Gastrocnemius medialis (tissue), 4 donors: ENCODE data around the gene CTDSPL. TPM values are rescaled to one million over a fixed set of nuclear protein-coding genes. Genes with fewer than 3 reads are reported as not detected.

ENCODE experiments used
- ATAC-seq, 2 donors: fragments of 150-250 bp; one replicate each; pipeline ENCODE4 v1.9.1; 2016
- DNase-seq, 2 donors: peaks; one replicate each; pipeline ENCODE4 v3.0.0-alpha.2; 2019
- H3K27ac ChIP-seq, 4 donors: fragments of 200-600 bp; sonication (generic); 1 replicate in 1 of 4; 2 replicates in 3 of 4; pipeline ENCODE4 v1.5.1; 2016 to 2018; ENCODE audit warnings: mild to moderate bottlenecking in 2 of 4, moderate library complexity in 1 of 4
- H3K27me3 ChIP-seq, 3 donors: fragments of 200-600 bp; sonication (generic) in 2 of 3; 1 replicate in 1 of 3; 2 replicates in 2 of 3; pipeline versions ENCODE4 v1.5.1 to v1.6.0; 2016 to 2019; ENCODE audit warnings: mild to moderate bottlenecking in 1 of 3, moderate library complexity in 1 of 3
- H3K36me3 ChIP-seq, 2 donors: fragments of 200-600 bp; sonication (generic) in 1 of 2; one replicate each; pipeline ENCODE4 v1.5.1; 2017 to 2018
- H3K4me1 ChIP-seq, 2 donors: fragments of 200-600 bp; sonication (generic) in 1 of 2; one replicate each; pipeline ENCODE4 v1.5.1; 2016 to 2017; ENCODE audit warnings: mild to moderate bottlenecking in 2 of 2
- H3K4me3 ChIP-seq, 4 donors: fragments of 200-600 bp; sonication (generic) in 3 of 4; 1 replicate in 1 of 4; 2 replicates in 3 of 4; pipeline ENCODE4 v1.5.1; 2016 to 2019; ENCODE audit warnings: mild to moderate bottlenecking in 2 of 4
- H3K9me3 ChIP-seq, 3 donors: fragments of 200-600 bp; sonication (generic) in 2 of 3; 1 replicate in 1 of 3; 2 replicates in 2 of 3; pipeline ENCODE4 v1.5.1; 2016 to 2019
- POLR2A ChIP-seq, 2 donors: fragments of 450-650 bp; IDR thresholded peaks; one replicate each; pipeline ENCODE4 v1.6.1; 2017; ENCODE audit warnings: antibody characterized with exemption in 2 of 2, mild to moderate bottlenecking in 2 of 2, moderate library complexity in 2 of 2
- in situ Hi-C, 4 donors: fragments of 200-750 bp; cut with MboI; loops; one replicate each; pipeline versions ENCODE4 v1.15.0 to v1.8.0; 2017; ENCODE audit warnings: low sequenced_read_pairs in 4 of 4
- intact Hi-C: fragments of 100-400 bp; cut with DNase I; formaldehyde crosslinking; loops from one replicate; pipeline ENCODE4 v1.15.1; 2023; ENCODE audit warnings: low total_unique reads
- total RNA-seq, 4 donors: library from RNA; depleted of rRNA; stranded (reverse); fragments of >200 nt; gene quantifications; one replicate each; pipeline versions ENCODE4 v1.1.0 to v1.2.3, GENCODE V29; 2016
- TF ChIP-seq, protein P1 (sequence below), 5 experiments: fragments of 450-650 bp in 3 of 5; fragments of 200-600 bp in 2 of 5; sonication (generic) in 2 of 5; IDR thresholded peaks in 4 of 5; conservative IDR thresholded peaks in 1 of 5; 1 replicate in 4 of 5; 2 replicates in 1 of 5; pipeline ENCODE4 v1.5.1; 2016 to 2019; ENCODE audit warnings: antibody characterized with exemption in 5 of 5, mild to moderate bottlenecking in 3 of 5, moderate library complexity in 3 of 5

CTDSPL gene
- total RNA-seq, 4 donors from 2014 or later: 12.1 to 23.1 (median 14.6) TPM

DNA sequence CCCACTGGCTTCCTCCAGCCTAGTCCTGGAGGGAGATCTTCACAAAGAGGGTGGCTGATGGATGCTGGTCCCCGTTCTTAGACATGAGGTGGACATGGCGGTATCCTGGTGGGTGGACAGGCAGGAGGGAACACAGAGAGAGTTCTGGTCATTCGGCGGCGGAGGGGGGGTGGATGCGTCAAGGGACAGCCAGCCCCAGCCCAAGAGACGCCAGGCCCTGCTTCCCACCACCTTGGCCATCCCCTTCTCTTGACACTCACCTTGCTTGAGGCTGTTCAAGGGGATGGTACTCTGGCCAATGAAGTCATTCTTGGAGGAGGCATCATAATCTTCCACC, 146.0 kb downstream of the CTDSPL start:
- no peak for DNase-seq
- Histone ChIP-seq H3K36me3 (peaks cover 0 to 7% of the 10 kb centered on the region in 2 donors), H3K4me1 (no peaks in the 10 kb centered on the region), H3K9me3 (no peaks in the 10 kb centered on the region), H3K4me3 (no peak overlapping the region), H3K27me3 (no peaks in the 10 kb centered on the region), H3K27ac (no peak overlapping the region)
- intact Hi-C loops (no loop called here), in situ Hi-C loops (no loop called here)
- TF ChIP-seq POLR2A (IDR thresholded peaks at IDR 0.05): no peak
- TF ChIP-seq, protein P1, sequence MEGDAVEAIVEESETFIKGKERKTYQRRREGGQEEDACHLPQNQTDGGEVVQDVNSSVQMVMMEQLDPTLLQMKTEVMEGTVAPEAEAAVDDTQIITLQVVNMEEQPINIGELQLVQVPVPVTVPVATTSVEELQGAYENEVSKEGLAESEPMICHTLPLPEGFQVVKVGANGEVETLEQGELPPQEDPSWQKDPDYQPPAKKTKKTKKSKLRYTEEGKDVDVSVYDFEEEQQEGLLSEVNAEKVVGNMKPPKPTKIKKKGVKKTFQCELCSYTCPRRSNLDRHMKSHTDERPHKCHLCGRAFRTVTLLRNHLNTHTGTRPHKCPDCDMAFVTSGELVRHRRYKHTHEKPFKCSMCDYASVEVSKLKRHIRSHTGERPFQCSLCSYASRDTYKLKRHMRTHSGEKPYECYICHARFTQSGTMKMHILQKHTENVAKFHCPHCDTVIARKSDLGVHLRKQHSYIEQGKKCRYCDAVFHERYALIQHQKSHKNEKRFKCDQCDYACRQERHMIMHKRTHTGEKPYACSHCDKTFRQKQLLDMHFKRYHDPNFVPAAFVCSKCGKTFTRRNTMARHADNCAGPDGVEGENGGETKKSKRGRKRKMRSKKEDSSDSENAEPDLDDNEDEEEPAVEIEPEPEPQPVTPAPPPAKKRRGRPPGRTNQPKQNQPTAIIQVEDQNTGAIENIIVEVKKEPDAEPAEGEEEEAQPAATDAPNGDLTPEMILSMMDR (IDR thresholded peaks at IDR 0.05 in 4 of 5, conservative IDR thresholded peaks at IDR 0.05 in 1 of 5): no peak
- no peak for ATAC-seq

DNA sequence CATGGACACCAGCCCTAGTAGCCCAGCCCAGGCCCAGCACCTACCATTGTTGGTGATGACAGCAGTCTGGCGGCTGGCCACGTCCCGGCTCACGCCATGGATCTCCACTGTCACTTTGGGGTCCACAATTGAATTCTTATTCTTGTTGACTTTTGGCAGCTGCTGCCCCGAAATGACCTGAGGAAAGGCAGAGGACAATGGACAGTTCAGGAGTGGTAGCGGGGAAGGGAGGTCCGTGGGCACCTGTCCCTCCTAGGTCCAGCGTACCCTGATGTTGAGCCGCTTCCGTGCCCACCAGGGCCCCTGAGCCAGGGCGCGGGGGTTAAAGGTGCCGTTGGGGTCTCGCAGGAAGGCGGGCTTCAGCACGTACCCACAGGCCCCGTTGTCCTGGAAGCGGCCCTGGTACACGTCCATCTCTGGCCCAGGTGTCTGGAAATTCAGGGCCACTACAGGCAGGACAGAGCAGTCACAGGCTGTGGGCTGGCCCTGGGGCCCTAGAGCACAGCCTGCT, 146.6 kb downstream of the CTDSPL start:
- in situ Hi-C loops: no loop called here
- DNase-seq: no peak

DNA sequence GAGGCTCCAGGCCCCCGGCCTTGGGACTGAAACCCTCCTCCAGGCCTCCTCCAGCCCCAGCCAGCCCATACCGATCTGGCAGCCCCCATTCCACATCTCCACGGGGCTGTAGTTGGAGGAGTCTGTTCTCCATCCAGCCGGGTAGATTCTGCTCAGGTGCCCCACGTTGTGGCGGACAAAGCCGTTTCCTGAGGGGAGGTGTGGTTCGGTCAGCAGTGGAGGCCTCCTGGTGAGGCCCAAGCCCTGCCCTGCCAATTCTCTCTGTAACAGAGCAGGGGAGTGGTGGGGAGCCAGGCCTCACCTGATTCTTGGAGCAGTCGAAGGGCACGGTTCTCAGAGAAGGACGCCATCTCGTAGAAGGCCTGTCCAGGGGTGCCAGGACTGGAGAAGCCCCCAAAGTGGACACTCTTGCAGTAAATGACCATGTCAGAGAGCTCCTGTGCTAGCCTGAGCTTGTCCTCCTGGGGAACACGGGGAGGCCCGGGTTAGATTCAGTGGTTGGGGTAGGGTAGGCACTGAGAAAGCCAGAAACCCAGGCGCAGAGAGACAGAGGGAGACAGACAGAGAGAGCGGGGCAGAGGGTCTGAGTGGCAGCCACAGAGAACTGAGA, 147.4 kb downstream of the CTDSPL start:
- in situ Hi-C loops (no loop called here), intact Hi-C loops (no loop called here)
- Histone ChIP-seq H3K36me3 (peaks cover 0 to 12% of the 10 kb centered on the region in 2 donors), H3K4me1 (no peaks in the 10 kb centered on the region), H3K9me3 (no peaks in the 10 kb centered on the region), H3K4me3 (no peak overlapping the region), H3K27me3 (no peaks in the 10 kb centered on the region), H3K27ac (no peak overlapping the region)
- TF ChIP-seq, protein P1 (IDR thresholded peaks at IDR 0.05 in 4 of 5, conservative IDR thresholded peaks at IDR 0.05 in 1 of 5): no peak
- TF ChIP-seq POLR2A (IDR thresholded peaks at IDR 0.05): no peak
- ATAC-seq: no peak
- DNase-seq: no peak

More for the DNA sequence above, 146.6 kb downstream of the CTDSPL start:
- no peaks in the 10 kb centered on the region for H3K4me1 ChIP-seq
- intact Hi-C loops: no loop called here
- H3K27ac ChIP-seq: no peak overlapping the region
- H3K27me3 ChIP-seq: no peaks in the 10 kb centered on the region
- H3K4me3 ChIP-seq: no peak overlapping the region
- H3K36me3 ChIP-seq: peaks cover 0 to 7% of the 10 kb centered on the region in 2 donors
- no peak for ATAC-seq
- TF ChIP-seq POLR2A (IDR thresholded peaks at IDR 0.05): no peak
- TF ChIP-seq, protein P1 (IDR thresholded peaks at IDR 0.05 in 4 of 5, conservative IDR thresholded peaks at IDR 0.05 in 1 of 5): no peak
- H3K9me3 ChIP-seq: no peaks in the 10 kb centered on the region

DNA sequence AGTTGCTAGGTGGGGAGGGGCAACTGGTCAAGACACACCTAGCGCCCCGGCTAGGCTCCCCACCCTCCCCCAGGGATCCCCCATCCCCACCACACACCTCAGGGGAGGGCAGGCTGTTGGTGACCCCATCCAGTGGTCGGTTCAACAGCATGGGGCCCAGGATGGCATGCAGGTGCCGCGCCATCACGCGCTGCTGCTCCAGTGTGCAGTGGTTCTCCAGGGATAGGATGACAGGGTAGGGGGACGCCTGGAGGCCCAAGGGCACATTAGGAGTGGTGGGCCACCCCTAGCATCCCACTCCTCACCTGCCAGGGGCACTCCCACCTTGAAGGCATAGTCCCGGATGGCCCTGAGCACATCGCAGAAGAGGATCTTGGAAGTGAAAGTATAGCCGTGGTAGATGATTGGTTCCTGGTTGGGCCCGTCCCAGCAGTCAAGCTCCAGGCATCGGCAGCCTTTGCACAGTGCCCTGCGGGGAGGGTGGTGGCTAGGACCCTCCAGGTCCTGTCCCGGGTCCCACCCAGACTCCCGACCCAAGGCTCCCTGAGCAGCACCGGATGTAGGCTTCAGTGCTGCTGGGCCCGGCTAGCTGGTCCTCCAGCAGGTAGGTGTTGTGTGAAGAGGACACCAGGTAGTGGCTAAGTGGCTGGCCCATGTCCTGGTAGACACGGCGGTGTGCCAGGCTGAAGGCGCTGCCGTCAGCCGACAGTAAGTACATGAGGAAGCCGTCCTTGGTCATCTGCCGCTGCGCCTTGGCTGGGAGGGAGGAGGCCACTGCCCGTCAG, 148.3 kb downstream of the CTDSPL start:
- H3K4me1 ChIP-seq: no peaks in the 10 kb centered on the region
- ATAC-seq: no peak
- TF ChIP-seq POLR2A (IDR thresholded peaks at IDR 0.05): no peak

DNA sequence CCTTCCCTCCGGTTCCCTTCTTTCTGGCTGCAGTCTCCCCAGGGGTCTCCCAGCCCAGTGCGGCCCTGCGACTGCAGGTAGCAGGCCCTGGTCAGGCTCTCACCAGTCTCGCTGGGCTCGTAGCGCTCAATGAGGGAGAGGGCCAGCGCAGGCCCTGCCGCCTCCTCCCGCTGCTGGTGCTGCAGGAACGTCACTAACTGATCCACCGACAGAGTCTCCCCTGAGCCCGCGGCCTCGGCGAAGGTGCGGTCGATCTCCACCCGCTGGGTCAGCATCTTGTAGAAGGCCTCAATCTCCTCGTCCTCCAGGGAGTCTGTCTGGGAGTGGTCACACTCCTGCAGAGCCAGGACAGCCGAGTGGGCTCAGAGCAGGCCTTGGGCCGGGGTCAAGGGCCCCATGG, 149.4 kb downstream of the CTDSPL start:
- intact Hi-C loops: no loop called here
- no peak for ATAC-seq
- in situ Hi-C loops: no loop called here
- no peaks in the 10 kb centered on the region for H3K27me3 ChIP-seq
- TF ChIP-seq POLR2A (IDR thresholded peaks at IDR 0.05): no peak
- TF ChIP-seq, protein P1 (IDR thresholded peaks at IDR 0.05 in 4 of 5, conservative IDR thresholded peaks at IDR 0.05 in 1 of 5): no peak
- no peak for DNase-seq
- peaks cover 0 to 22% of the 10 kb centered on the region in 2 donors for H3K36me3 ChIP-seq
- H3K4me1 ChIP-seq: no peaks in the 10 kb centered on the region
- H3K27ac ChIP-seq: no peak overlapping the region
- no peaks in the 10 kb centered on the region for H3K9me3 ChIP-seq
- H3K4me3 ChIP-seq: no peak overlapping the region

More for the DNA sequence above, 148.3 kb downstream of the CTDSPL start:
- Histone ChIP-seq H3K9me3 (no peaks in the 10 kb centered on the region), H3K27me3 (no peaks in the 10 kb centered on the region), H3K27ac (no peak overlapping the region), H3K36me3 (peaks cover 0 to 12% of the 10 kb centered on the region in 2 donors), H3K4me3 (no peak overlapping the region)
- in situ Hi-C loops: no loop called here
- intact Hi-C loops: no loop called here
- DNase-seq: no peak
